H1 (cell line): ENCODE results near the gene TNNC1.

Source experiments
- JUN ChIP-seq: IDR thresholded peaks from 2 replicates; pipeline ENCODE4 v1.6.1; 2011; ENCODE audit warnings: low read depth, mild to moderate bottlenecking, improper control_type of control experiment, low read length
- POLR2AphosphoS5 ChIP-seq: IDR thresholded peaks from 2 replicates; pipeline ENCODE4 v1.6.1; 2011; ENCODE audit warnings: low read depth, low read length
- SRF ChIP-seq: IDR thresholded peaks from 2 replicates; pipeline ENCODE4 v1.6.1; 2011; ENCODE audit warnings: mild to moderate bottlenecking, low read depth, low read length, moderate library complexity
- TAF1 ChIP-seq: IDR thresholded peaks from 2 replicates; pipeline ENCODE4 v1.6.1; 2011; ENCODE audit warnings: mild to moderate bottlenecking, low read depth, low read length
- YY1 ChIP-seq: IDR thresholded peaks from 2 replicates; pipeline ENCODE4 v1.6.1; 2011; ENCODE audit warnings: low read depth, mild to moderate bottlenecking, low read length
- TF ChIP-seq, protein P1 (sequence below): IDR thresholded peaks from 2 replicates; pipeline ENCODE4 v1.6.1; 2012; ENCODE audit warnings: inconsistent platforms
- TF ChIP-seq, protein P2 (sequence below), 3 experiments: IDR thresholded peaks; 1 replicate in 2 of 3; 2 replicates in 1 of 3; pipeline versions ENCODE4 v1.5.1 to v1.6.1; 2011; ENCODE audit warnings: low read length in 3 of 3, mild to moderate bottlenecking in 3 of 3, inconsistent platforms in 2 of 3, low read depth in 1 of 3, moderate library complexity in 1 of 3; ENCODE audit not compliant: insufficient read depth in 1 of 3; ENCODE audit errors: control extremely low read depth in 1 of 3

DNA sequence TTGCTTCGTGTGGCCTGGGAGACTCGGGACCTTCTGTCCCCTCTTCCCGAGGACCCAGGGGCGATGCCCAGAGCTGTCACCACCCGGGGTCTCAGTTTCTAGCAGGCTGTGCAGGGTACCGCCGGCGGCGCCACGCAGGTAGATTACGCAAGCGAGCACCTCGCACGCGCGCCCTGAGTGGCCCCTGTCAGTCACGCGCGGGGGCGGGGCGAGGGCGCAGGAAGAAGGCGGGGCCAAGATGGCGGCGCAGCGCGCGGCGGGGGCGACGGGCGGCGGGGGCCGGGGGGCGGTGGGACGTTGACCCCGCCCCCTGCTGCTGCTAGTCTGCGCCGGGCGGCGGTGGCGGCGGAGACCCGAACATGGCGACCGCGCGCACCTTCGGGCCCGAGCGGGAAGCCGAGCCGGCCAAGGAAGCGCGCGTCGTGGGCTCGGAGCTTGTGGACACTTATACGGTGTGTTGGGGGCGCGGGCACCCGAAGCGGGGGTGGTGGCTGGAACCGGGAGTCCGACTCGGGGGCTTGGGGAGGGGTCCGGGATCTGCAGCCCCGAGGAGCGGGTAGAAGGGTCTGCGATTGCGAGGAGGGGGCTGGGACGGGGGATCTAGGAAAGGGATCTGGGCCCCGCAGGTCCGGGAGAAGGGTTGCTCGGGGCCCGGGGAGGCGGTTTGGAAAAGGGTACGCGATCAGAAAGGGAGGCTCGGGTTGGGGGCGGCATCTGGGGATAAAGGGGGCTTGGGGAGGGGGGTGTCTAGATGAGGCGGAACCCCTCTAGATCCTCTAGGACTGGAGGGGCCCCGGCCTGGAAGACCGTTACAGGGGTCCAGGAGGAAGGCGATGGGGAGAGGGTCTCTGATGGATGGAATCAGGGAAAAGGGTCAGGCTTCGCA, 1.7 kb upstream of the TNNC1 start, which contains the start of gene NISCH:
- TF ChIP-seq JUN (no peak), POLR2AphosphoS5 (peak; percentile 47; the same call in 1 of the 2 replicates), YY1 (peak; percentile 86), TAF1 (peak; percentile 54; the same call in 1 of the 2 replicates), SRF (no peak)
- TF ChIP-seq, protein P1, sequence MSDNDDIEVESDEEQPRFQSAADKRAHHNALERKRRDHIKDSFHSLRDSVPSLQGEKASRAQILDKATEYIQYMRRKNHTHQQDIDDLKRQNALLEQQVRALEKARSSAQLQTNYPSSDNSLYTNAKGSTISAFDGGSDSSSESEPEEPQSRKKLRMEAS, result peak; percentile 53
- TF ChIP-seq, protein P2, sequence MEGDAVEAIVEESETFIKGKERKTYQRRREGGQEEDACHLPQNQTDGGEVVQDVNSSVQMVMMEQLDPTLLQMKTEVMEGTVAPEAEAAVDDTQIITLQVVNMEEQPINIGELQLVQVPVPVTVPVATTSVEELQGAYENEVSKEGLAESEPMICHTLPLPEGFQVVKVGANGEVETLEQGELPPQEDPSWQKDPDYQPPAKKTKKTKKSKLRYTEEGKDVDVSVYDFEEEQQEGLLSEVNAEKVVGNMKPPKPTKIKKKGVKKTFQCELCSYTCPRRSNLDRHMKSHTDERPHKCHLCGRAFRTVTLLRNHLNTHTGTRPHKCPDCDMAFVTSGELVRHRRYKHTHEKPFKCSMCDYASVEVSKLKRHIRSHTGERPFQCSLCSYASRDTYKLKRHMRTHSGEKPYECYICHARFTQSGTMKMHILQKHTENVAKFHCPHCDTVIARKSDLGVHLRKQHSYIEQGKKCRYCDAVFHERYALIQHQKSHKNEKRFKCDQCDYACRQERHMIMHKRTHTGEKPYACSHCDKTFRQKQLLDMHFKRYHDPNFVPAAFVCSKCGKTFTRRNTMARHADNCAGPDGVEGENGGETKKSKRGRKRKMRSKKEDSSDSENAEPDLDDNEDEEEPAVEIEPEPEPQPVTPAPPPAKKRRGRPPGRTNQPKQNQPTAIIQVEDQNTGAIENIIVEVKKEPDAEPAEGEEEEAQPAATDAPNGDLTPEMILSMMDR (IDR thresholded peaks at IDR 0.05; ENCODE audit: control extremely low read depth in 1 of 3, insufficient read depth in 1 of 3, low read depth in 1 of 3, low read length in 3 of 3), result no peak
